ENCODE results near the gene BAIAP2L2.

BAIAP2L2 gene

DNA sequence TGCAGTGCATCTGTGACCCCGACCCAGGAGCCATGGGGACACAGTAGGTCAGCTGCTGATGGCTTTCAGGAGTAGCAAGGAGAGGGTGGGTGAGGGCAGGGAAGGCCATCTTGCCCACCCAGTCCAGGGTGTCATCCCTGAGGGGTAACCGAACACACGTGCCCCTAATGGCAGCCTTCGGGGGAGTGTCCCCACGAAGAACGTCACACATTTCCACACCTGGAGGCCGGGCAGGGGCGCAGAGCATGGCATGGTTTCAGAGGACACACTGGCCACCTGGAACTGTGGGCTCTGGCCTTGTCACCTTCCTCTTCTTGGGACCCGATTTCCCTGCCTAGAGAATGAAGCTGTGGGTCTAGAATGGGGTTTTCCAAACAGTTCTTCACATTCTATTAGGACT lies 19.4 kb upstream of the BAIAP2L2 start:
- no peak overlapping the region for H3K4me2 ChIP-seq (ENCODE audit: low read length)
- H3K9me3 ChIP-seq (ENCODE audit: control insufficient read depth, low read length) = no peaks in the 10 kb centered on the region
- H3K4me3 ChIP-seq (ENCODE audit: low read depth, low read length) = no peak overlapping the region
- no peak for TF ChIP-seq CTCF (IDR thresholded peaks at IDR 0.05)
- no peak overlapping the region for H3K9ac ChIP-seq
- H3K4me1 ChIP-seq = no peaks in the 10 kb centered on the region
- H3K79me2 ChIP-seq = no peaks in the 10 kb centered on the region
- no peak overlapping the region for H3K27ac ChIP-seq
- no peaks in the 10 kb centered on the region for H3K27me3 ChIP-seq (ENCODE audit: control insufficient read depth, insufficient read depth, low read length)
- H2AFZ ChIP-seq = no peak overlapping the region
- no peaks in the 10 kb centered on the region for H3K36me3 ChIP-seq (ENCODE audit: control insufficient read depth, insufficient read depth, low read length)

DNA sequence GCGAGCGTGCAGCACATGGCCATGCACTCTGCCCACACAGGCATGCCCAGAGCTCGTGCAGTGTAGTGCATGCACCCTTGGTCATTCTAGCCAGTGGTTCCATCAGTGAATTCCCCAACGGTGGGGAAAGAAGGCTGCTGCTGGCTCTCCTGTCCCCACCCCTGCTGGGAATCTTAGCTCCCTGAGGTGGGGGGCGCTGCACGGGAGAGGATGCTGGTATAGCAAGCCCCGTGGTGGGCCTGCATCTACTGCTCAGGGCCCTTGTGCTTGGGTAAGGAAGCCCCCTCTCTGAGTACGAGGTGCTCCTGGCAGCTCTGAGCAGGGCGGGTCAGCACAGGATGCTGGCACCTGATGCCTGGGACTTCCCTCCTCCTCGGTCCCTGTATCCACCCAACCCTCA lies 18.5 kb upstream of the BAIAP2L2 start:
- TF ChIP-seq CTCF (IDR thresholded peaks at IDR 0.05) = no peak
- Histone ChIP-seq H3K4me2 (ENCODE audit: low read length) (no peak overlapping the region), H3K4me1 (no peaks in the 10 kb centered on the region), H2AFZ (no peak overlapping the region), H3K27me3 (ENCODE audit: control insufficient read depth, insufficient read depth, low read length) (no peaks in the 10 kb centered on the region), H3K9me3 (ENCODE audit: control insufficient read depth, low read length) (no peaks in the 10 kb centered on the region), H3K79me2 (no peaks in the 10 kb centered on the region), H3K27ac (no peak overlapping the region), H3K36me3 (ENCODE audit: control insufficient read depth, insufficient read depth, low read length) (no peaks in the 10 kb centered on the region), H3K9ac (no peak overlapping the region), H3K4me3 (ENCODE audit: low read depth, low read length) (no peak overlapping the region)

DNA sequence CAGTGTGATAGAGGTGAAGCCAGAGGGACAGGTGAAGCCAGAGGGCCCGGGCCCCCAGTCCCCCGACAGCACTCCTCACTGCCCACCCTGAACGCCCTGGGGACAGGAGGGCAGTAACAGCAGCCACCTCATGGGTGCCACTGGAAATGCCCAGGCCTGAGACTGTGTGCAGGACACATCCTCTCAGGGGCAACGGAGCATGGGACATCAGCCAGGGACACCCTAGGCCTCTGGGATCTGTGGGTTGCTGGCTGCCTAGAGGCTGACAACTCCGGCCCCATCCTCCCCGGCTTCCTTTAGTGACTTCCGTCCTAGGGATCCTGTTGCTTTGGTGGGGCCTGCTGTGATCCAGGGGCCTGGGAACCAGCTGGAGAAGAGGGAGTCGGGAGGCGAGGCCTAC lies 17.4 kb upstream of the BAIAP2L2 start:
- H3K9me3 ChIP-seq (ENCODE audit: control insufficient read depth, low read length) = no peaks in the 10 kb centered on the region
- H3K27me3 ChIP-seq (ENCODE audit: control insufficient read depth, insufficient read depth, low read length) = no peaks in the 10 kb centered on the region
- no peak overlapping the region for H3K4me3 ChIP-seq (ENCODE audit: low read depth, low read length)
- H3K27ac ChIP-seq = no peak overlapping the region
- H3K9ac ChIP-seq = no peak overlapping the region
- no peak overlapping the region for H3K4me2 ChIP-seq (ENCODE audit: low read length)
- H3K36me3 ChIP-seq (ENCODE audit: control insufficient read depth, insufficient read depth, low read length) = no peaks in the 10 kb centered on the region
- H2AFZ ChIP-seq = no peak overlapping the region
- TF ChIP-seq CTCF (IDR thresholded peaks at IDR 0.05) = no peak
- H3K79me2 ChIP-seq = no peaks in the 10 kb centered on the region
- no peaks in the 10 kb centered on the region for H3K4me1 ChIP-seq

- TF ChIP-seq CTCF (IDR thresholded peaks at IDR 0.05) = no peak
- H3K4me1 ChIP-seq = no peaks in the 10 kb centered on the region
- H3K79me2 ChIP-seq = no peaks in the 10 kb centered on the region
- no peak overlapping the region for H3K4me3 ChIP-seq (ENCODE audit: low read depth, low read length)
- H3K27me3 ChIP-seq (ENCODE audit: control insufficient read depth, insufficient read depth, low read length) = no peaks in the 10 kb centered on the region
- H3K27ac ChIP-seq = no peak overlapping the region
- no peaks in the 10 kb centered on the region for H3K36me3 ChIP-seq (ENCODE audit: control insufficient read depth, insufficient read depth, low read length)
- H3K9me3 ChIP-seq (ENCODE audit: control insufficient read depth, low read length) = no peaks in the 10 kb centered on the region
- no peak overlapping the region for H3K4me2 ChIP-seq (ENCODE audit: low read length)
- no peak overlapping the region for H3K9ac ChIP-seq
- no peak overlapping the region for H2AFZ ChIP-seq
Observed at GRCh38 chr22:38126928-38127668, 16.6 kb upstream of the BAIAP2L2 start.

- Histone ChIP-seq H3K27ac (no peak overlapping the region), H2AFZ (no peak overlapping the region), H3K4me1 (no peaks in the 10 kb centered on the region), H3K79me2 (no peaks in the 10 kb centered on the region), H3K27me3 (ENCODE audit: control insufficient read depth, insufficient read depth, low read length) (no peaks in the 10 kb centered on the region), H3K9ac (no peak overlapping the region), H3K4me2 (ENCODE audit: low read length) (no peak overlapping the region), H3K9me3 (ENCODE audit: control insufficient read depth, low read length) (no peaks in the 10 kb centered on the region), H3K4me3 (ENCODE audit: low read depth, low read length) (no peak overlapping the region), H3K36me3 (ENCODE audit: control insufficient read depth, insufficient read depth, low read length) (no peaks in the 10 kb centered on the region)
- no peak for TF ChIP-seq CTCF (IDR thresholded peaks at IDR 0.05)
Observed at GRCh38 chr22:38125751-38126201, 15.3 kb upstream of the BAIAP2L2 start.

All from parathyroid adenoma (tissue), 2 donors.